ENCODE data around the gene PSG1.
"Not testable (repeated sequence)": the region's sequence is repeated elsewhere in the genome, so short reads cannot be mapped to it uniquely, and the experiment has no call there.

The PSG1 gene

GRCh38 chr19:42821306-42821977 lies 58.1 kb downstream of the PSG1 start:
- DNase-seq (ENCODE audit: low read depth, low spot score), result not testable (repeated sequence)

- DNase-seq (ENCODE audit: low read depth, low spot score), result not testable (repeated sequence)
Observed at GRCh38 chr19:42819960-42820650, 59.4 kb downstream of the PSG1 start.

- DNase-seq (ENCODE audit: low read depth, low spot score), result no peak
Observed at GRCh38 chr19:42816894-42817293, 62.6 kb downstream of the PSG1 start.
